Sigmoid colon (tissue), 4 donors: ENCODE results near the gene PPP4R2.

Source experiments
- EP300 ChIP-seq, 4 donors: sonication (generic); formaldehyde crosslinking; IDR thresholded peaks; one replicate each; pipeline ENCODE4 v1.6.1; 2017; ENCODE audit warnings: antibody characterized with exemption in 4 of 4
- POLR2A ChIP-seq, 2 donors: fragments of 450-650 bp; IDR thresholded peaks; one replicate each; pipeline ENCODE4 v1.6.1; 2016; ENCODE audit warnings: antibody characterized with exemption in 2 of 2, mild to moderate bottlenecking in 2 of 2, moderate library complexity in 2 of 2
- POLR2AphosphoS5 ChIP-seq, 4 donors: sonication (generic); formaldehyde crosslinking; IDR thresholded peaks; one replicate each; pipeline ENCODE4 v1.6.1; 2017; ENCODE audit warnings: antibody characterized with exemption in 4 of 4

DNA sequence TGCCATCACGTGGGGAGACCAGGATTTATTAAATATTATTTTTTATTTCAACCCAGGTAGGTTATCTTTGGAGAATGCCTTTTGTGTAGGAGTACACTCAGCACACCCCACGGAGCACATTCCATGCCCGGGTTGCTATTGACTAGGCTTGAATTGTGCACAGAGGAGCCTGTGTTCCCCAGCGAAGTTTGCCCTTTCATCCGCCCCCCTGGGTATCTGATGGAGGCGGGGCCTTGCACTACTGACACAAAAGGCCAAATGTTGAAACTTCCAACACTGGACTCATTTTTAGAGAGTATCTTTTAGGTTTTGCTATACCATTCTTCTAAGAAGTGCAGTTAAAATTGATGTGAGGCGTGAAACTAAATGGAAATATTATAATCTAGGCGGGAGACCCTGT is 39.3 kb upstream of the PPP4R2 start:
- TF ChIP-seq POLR2AphosphoS5 (IDR thresholded peaks at IDR 0.05) (no peak), EP300 (IDR thresholded peaks at IDR 0.05) (no peak), POLR2A (IDR thresholded peaks at IDR 0.05) (no peak)
